T-helper 1 cell (primary cell): ENCODE data around the gene FOXP1.

Experiments
- DNase-seq, 5 donors: peaks; one replicate each; pipeline ENCODE4 v3.0.0-alpha.2; 2012 to 2020

The FOXP1 gene

DNA sequence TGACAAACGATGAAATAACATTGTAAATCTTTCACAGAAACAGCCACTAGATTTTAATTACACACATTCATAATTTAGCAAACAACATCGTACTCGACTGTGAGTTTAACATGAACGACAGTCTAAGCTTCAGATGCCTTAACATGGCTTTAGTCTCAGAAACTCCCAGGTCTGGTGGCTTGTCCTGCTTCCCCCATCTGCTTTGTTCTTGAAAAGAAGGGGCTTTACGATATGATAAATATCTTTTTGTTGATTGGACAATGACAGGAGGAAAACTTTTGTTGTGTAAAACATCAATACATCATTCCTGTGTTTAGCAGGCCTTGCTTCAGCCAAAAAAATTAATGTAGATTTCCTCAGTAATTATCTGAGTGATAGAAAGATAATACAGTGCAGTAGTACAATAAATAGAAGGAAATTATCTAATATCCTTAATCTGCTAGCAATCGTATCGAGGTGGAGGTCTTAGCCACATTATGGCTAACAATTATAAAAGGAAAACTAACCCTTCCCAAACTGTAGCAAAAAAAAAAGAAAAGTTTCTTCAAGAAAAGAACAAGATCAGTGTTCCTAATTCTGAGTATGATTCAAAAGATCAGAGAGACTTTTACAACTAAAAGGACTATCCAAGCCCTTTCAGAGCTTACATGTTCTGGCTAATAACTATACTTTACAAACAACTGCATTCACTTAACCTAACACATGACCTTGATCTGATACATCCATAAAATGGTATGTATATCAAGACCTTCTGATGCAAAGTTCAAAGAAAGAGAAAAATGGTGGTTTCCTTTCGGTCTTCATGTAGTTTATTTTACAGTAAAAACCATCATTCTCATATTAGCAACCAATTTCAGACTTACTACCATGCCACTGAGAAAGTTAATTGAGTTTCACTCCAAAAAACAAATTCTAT, 535.7 kb downstream of the FOXP1 start:
- DNase-seq = no peak

DNA sequence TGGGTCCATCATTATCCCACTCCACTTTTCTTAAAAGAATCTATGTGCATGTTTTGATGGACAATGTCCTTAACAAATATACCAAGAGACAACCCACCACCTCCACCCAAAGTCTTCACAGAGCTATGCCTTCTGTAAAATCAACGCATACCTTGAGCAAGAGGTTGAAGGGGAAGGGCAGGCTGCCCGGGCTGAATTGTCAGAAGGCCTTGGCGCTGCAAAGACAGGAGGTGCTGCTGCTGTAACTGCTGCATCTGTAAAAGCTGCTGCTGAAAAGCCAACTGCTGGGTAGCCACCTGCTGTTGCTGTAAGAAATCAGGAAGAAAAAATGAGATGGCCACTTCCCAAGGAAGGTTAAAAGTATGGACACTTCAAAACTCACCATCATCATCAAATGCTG, 536.7 kb downstream of the FOXP1 start:
- DNase-seq = no peak

DNA sequence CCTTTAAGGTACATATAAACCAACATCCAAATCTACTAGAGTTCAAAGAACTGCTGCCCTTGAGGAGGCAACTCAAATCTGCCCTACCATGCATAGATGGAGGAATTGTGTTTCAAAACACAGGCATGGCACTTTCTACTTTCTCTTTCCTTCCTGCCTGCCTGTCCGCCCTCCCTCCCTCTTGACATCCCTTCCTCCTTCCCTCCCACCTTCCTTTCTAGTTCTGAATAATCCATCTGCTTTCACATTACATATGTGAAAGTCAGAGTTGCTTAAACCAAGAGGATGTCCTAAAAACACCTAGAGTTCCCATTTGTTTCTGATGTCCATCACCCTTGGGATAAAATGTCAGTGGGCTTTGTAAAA, 537.6 kb downstream of the FOXP1 start:
- peak in 1 of 5 donors; percentile 50 for DNase-seq

DNA sequence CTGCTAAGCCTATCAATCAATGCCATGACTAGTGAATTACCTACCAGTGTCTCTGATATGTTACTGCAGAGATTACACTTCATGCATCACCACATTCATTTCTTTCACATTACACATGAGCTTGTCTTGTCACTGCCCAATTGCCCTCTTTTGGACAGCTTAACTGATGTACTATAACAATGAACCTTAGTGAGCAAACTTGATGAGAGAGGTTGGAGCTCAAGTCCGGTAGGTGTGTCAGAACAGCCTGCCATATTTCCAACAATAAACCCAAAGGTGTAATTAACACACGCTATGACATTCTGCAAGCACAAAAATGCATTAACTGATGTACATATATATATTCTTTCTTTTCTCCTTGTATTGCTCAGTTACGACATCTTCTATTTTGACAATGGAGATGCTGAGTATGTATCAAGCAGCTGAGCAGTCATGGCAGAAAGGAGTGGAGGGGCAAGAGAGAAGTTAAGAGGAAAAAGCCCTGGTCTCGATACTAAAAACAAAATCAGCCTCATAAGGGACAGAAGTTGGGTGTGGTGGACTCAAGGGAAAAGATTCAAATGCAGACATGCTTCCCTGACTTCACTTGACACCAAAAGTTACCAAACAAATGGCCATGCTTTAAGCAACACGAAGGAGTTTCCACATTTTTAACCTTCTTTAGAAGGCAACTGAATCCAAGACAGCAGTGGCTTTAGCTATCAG, 538.2 kb downstream of the FOXP1 start:
- DNase-seq = no peak

DNA sequence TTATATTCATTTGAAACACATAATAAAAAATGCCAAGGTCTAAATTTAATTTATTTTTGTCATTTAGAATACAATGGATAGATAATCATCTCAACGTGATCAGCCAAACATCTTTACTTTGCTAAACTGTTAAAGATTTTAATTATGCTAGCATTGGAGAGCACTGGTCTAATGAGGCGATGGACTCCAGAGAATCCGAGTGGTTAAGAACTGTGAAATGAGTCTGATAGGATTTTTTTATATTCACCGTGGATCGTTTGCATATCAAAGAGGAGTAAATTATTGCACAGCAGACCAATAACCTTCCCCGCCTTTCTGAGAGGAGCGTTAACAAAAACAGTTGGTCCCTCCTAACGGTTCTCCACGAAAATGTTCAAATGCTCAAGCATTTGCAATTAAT, 540.8 kb downstream of the FOXP1 start:
- DNase-seq = no peak

DNA sequence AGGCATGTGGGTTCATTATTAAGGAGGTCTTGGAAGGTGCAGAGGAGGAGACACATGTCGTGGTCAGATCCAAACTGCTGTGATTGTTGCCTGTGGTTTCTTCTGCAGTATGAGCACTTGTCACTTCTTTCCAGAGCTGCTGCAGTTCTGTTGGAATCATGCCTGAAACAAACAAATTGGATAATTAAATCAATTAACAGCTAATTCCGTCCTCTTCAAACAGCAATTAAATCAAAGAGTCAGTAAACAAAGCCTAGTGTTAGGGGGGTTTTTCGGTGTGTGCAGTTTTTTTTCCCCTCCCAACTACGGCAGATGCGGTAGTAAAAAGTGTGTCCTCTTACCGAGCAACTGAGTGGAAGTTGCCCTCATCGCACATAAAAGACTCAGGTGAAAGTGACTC, 542.2 kb downstream of the FOXP1 start:
- no peak for DNase-seq

DNA sequence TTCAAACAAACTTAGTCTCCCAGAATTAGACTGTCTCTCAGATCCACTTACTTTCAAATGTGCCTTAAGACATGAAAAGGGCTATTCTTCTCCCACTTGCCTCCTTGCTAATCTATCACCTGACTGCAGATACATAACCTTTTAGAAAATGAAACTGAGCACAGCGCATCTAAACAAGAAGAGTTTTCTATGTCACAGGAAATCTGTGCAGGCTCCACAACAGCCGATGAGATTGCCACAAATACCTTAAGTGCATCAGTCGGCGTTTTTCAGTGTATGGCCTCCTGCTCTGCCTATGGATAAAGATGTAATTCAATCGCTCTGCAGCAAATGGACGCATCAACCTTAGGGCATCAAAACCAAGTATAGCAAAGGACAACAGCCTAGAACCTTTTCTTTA, 544.2 kb downstream of the FOXP1 start:
- DNase-seq = peak in 1 of 5 donors; percentile 59

DNA sequence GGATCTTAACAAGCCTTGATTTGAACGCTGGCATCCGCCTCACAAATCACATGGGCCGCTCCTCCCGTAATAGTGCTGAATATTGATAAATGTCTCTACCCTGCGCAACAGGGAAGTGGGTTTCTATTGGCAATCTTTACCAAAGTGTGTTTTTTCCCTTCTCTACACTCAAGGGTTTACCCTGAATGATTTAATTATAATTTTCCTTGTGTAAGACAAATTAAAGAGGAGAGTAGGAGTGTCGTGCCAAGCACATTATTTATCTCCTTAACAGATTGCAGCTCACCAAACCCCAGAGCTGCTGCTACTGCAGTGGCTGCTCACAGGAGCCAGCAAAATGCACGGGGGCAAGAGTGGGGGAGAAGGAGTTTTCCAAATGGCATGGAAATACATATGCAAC, 545.8 kb downstream of the FOXP1 start:
- DNase-seq = no peak

DNA sequence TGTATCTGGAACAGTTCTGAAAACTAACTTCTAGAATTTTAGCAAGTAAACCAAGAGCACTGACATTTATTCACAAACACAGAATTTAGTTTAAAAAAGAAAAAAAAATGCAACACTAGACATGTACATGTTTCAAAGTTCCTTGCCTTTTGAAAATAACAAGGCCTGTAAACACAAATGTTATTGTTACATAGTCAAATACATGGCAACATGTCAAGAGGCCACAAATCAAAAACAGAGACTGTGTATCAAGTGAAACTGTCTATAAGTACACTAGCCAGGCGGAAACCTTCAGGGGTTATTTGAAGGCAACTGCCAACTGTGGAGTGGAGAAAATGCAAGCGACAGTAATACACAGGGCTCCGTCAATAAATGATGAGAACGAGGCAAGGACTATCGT, 547.6 kb downstream of the FOXP1 start:
- no peak for DNase-seq

DNA sequence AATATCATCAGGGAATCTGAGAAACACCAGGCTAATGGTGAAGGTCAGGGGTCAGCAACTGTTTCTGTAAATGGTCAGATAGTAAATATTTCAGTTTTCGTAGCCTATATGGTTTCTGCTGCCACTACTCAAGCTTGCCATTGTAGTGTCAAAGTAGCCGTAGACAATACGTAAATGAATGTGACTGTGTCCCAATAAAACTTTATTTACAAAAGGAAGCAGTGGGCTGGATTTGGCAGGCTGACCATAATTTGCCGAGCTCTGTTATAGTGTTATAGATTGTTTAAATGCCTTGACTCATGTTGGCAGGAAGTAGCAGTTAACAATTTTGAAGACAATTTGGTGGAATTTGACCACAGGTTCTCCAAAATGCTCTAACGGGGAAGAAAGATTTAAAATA, 548.2 kb downstream of the FOXP1 start:
- no peak for DNase-seq

DNA sequence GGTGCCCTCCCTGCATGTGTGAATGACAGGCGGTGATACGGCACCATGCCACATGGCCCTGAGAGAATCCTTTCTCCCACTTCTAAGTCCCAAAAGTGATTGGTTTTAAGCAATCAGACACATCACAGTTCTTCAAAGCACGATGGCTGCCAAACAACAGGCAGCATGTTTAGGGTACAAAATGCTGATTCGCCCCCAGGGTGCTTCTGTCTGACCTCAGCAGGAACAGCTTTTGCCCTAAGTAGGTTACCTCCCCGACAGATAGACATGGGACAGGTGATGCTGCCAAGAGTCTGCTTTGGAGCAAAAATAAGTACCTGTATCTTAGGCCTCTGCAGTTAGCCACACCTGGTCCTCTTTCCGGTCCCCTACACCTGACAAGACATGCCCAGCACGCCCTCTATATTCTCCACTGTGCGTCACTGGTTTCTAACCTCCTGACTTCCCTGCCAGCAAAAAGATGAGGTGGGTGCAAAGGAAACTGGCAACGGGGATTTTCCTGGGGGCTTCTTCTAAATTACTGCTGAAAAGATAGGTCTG, 549.8 kb downstream of the FOXP1 start:
- no peak for DNase-seq

DNA sequence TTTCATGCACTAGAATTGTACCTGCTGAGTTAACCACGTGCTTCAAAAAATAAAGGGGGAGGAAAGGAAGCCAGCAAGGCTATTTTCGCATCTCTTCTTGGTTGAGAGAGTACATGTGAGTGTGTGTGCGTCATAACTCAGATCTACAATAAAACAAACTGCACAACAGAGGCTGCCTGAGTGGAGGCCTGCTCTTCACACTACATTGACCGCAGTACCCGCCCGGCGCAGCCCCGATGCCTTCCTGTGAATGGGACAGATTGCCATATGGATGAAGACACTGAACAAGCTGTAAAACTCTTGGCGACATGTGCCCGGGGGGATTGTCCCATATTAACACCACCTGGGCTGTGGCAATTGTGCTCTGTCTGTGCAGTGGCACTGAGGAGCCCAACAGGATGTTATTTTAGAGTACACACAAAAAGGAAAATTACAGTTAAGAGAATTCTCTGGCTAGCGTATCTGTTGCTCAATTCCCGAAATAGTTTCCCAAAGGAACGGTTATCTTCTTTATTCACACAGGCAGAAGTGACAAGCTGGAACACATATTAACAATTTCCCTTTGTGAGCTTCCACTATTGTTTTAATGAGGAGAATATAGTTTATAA, 551.5 kb downstream of the FOXP1 start:
- DNase-seq = no peak

DNA sequence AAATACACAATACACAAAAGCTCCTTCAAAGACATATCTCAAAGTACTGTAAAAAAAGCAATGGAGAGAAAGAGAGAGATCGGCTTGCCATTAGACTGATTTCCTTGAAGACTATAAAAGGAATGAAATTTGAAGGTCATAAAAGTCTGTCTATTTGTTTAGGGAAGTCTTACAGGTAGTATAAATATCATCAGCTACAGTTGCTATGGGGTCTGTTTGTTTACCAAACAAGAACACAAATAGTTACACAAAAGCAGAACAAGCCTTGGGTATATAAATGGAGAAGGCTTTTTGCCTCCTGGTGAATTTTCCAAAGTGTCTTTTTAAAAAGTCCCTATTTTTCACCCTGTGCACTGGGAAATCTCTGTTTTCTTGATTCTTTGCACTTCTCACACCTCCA, 552.3 kb downstream of the FOXP1 start:
- DNase-seq = no peak

DNA sequence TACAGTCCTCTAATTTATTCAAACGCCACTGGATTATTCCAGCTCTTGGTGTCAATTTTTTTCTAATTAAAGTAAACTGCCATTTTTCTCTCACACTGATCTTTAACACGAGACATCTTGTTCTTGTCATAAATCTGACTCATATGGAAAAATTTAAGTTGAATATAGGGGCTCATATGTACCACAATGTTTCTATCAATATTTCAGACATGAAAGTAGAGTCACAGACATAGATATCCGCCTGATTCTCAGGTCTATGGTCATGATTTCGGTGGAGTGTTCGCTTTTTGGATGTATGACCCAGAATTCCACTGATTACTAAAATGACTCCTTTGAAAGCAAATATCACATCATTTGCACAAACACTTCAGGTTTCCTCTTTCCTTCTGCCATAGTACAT, 552.8 kb downstream of the FOXP1 start:
- no peak for DNase-seq

DNA sequence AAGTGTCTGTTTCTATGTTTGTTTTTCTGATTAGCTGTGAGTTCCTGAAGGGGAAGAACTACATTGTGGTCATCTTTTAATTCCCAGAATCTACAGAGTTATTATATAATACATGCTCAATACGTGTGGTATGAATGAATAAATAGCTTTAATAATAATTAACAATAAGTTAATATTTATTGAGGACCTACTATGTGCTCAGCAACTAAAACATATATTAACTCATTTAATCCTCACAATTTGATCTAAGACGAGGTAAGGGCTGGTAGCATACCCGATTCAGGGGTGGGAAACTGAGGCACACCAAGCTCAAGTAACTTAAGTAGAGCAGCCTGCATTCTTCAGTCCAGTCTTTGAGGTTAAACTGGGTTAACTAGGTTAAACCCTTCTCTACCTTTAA, 553.8 kb downstream of the FOXP1 start:
- no peak for DNase-seq

DNA sequence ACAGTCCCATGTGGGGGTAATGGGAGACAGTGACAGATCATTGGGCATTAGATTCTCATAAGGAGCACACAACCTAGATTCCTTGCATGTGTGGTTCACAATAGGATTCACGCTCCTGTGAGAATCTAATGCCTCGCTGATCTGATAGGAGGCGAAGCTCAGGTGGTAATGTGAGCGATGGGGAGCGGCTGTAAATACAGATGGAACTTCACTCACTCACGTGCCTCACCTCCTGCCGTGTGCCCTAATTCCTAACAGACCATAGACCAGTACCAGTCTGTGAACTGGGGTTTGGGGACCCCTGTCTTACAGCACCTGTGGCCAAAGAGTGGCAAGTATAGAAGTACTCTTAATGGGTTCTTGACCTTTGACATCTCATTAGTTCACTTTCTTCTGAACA, 554.7 kb downstream of the FOXP1 start:
- DNase-seq = no peak

DNA sequence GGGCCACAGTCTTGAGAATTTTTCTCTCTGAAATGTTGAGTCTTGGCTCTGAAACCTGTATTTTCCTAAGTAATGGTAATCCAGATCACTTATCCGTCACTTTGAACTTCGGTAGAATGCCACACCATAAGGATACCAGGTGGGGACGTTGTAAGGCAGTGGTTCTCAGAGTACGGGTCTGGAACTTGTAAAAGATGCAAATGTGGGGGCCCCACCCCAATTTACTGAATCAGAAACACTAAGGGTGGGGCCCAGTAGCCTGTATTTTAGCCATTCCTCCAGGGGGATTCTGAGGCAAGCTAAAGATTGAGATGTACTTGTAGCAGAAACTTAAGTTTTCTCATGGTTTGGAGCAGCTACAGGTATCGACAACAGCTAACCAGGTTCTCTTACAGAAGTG, 555.3 kb downstream of the FOXP1 start:
- DNase-seq = no peak

DNA sequence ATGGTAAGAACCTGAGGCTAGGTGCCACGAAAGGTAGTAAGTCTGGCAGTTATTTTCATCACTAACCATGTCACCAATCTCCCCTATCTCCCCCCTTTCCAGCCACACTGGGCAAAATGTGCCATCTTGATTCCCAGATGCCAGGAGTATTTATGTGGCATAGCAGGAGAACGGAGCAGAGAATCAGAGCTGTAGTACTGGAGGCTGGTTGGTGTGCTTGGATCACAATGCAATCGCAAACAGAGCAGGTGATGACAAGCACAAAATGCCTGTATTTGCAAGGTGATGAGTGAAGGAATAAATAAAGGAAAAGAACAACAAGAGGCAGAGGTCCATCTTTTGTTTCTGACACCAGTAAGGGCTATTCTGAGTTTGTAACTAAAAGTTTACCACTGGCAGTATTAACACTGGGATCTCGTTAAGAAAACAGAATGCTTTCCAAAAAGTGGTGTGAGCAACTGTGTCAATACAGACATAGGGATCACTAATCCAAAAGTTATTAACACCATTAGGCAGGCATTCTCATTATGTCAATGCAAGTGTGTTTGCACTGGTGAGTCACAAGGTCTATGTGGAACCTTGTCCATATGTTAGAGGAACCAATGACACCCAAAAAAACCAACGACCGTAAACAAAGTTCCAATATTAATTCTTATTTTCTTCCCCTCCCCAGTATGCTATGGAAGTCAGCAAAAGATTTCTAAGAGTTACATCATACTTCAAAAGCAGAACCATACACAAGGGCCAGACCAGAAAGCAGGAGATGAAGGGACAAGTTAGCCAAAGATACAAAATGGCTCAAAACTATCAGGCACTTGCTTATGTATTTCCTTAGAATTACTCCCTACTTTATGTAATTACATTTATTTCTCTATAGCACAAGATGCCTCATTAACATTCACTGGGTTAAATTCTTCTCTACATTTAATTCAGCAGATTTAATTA, 556.6 kb downstream of the FOXP1 start:
- DNase-seq = no peak

DNA sequence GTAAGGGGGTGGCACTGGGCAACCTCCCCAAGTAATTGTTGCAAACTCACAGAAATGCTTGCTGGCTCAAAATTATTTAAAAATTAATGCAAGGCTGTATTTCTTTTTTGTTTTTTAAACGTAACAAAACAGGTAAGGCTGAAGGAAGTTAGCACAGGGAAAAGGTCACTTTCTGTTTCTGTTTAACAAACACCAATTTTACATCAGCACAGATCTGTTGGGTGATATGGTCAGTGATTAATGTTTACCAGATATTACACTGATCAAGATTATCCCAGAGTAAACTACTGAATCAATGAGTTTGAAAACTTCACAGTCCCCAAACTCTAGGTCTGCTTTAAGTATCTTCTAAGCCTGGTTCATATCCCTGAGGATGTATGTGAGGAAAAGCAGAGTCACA, 558.0 kb downstream of the FOXP1 start:
- no peak for DNase-seq

DNA sequence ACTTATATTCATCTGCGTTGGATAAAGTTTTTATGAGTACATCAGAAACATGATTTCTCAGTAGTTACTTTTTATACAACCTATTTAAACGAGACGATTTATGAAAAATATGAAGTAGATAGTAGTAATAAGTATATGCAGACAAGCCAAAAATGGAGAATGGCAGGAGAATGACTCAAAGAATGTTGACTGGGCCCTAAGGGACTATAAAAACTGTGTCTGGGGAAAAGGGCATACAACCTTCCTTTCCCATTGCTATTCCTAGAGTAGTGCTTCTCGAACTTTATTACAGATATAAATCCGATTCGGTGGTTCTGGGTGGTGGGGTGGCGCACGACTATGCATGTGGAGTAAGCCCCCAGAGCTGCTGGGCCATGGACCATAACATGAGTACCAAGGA, 558.5 kb downstream of the FOXP1 start:
- DNase-seq = no peak

DNA sequence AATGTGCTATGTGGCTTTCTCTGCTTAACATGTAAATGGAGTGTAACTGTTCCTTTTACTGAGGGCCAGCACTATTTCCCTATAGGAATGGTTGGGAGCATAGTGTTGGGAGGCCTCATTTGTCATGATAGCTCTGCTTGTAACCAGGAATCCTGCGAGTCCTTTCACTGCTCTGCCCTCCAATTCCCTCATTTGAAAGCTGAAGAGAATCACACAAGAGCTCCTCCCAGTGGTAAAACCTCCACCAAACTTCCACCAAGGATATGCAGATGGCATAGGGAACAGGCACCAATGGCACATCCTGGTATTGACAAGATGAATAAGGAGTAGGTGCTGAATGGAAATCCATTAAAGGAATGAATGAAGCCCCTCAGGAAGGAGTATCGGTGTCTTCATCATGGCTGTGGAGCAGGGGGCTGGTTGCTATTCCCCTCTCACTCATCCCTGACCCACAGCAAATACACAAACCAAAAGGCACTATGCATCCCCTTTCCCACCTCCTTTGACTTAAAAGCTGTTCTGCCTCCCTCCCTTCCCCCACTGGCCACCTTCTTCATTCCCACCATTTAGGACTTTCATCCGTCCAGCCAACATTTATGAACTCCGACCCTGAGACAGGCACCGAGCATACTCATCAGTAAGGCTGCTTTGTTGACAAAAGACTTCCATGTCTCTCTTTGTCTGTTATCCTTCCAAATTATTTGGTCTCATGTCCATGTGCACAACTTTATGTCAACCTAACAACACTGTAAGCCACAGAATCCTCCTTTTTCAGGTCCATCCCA, 560.8 kb downstream of the FOXP1 start:
- DNase-seq = no peak

DNA sequence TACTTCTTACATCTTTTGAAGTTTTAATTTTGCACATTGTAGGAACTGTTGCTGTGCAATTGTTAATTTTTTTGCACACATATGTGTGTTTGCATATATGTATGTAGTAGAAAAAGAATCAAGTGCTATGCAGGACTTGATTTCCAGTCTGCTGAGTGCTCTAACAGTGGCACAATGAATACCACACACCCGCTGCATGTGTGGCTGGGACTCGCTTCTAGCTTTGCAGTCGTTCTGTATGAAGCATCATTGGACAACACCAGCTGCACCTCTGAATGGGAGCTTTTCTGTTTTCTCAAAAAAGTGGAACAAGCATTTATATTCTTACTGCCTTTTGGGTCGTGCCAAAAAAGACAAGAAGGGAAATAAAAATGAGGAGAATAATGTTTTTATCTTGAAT, 564.7 kb downstream of the FOXP1 start:
- DNase-seq = no peak
